ENCODE data around the gene PRR3. TPM values are rescaled to one million over a fixed set of nuclear protein-coding genes. Genes with fewer than 3 reads are reported as not detected.
A peak's percentile ranks its signal among the peaks of the same experiment; 100 is the strongest.

Gene PRR3
- total RNA-seq, 1 donor from 2014 or later, result 13.7 TPM

DNA sequence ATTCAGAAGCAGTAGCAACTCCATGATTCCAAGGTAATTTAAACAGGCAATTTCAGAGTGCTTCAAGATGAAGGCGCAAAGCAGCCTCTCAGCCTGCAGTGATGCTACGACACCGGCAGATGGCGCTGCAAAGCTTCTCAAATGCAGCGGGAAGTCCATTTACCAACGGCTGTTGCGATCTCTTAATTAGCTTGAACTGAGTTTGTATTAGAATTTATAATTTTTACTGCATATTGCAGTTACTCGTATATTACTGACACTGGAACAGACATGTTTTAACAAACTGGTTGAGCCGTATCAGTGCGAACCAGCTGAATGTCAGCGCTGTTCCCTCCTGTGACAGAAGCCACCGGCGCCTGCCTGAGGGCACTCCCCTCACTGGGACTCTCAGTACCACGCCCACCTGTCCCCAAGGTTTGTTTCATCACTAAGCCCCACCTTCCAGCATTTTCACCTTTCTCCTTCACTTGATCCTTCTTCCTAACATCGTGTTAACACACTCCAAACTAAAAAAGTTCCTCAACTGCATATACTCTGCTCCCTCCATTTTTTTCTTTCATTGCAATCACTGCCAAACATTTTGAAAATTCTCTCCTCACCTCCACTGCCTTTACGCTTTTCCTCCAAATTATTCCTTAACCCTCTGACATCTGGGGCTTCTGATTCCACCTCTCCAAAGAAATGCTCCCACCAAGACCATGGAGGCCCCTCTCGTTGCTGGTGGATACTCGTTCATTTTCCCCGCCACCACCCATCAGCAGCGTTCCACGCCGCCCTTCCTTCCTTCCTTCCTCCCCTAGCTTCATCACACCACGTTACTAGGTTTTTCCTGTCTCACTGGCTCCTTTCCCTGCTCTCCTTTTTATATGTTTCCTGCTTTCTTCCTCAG, 15.3 kb upstream of the PRR3 start:
- Histone ChIP-seq H3K9me3 (ENCODE audit: low read depth) (no peaks in the 10 kb centered on the region), H3F3A (ENCODE audit: low read depth) (peaks cover 5% of the 10 kb centered on the region), H3K79me2 (ENCODE audit: low read depth) (no peaks in the 10 kb centered on the region), H3K9ac (no peak overlapping the region), H3K4me2 (peak overlapping the region; percentile 75), H4K20me1 (ENCODE audit: low read depth) (no peaks in the 10 kb centered on the region), H3K4me3 (peak overlapping the region; percentile 52), H3K36me3 (no peaks in the 10 kb centered on the region), H3K27ac (no peak overlapping the region), H3K4me1 (no peaks in the 10 kb centered on the region), H3K27me3 (peaks cover 12% of the 10 kb centered on the region), H2AFZ (replicated peaks) (peak overlapping the region; percentile 69)
- H3K4me3 Mint-ChIP-seq, result peak overlapping the region; percentile 74
- H3K36me3 Mint-ChIP-seq, result peaks cover 1% of the 10 kb centered on the region
- TF ChIP-seq EZH2 (IDR thresholded peaks at IDR 0.05) (no peak), EZH2phosphoT487 (IDR thresholded peaks at IDR 0.05) (no peak)
- TF ChIP-seq, protein P1, sequence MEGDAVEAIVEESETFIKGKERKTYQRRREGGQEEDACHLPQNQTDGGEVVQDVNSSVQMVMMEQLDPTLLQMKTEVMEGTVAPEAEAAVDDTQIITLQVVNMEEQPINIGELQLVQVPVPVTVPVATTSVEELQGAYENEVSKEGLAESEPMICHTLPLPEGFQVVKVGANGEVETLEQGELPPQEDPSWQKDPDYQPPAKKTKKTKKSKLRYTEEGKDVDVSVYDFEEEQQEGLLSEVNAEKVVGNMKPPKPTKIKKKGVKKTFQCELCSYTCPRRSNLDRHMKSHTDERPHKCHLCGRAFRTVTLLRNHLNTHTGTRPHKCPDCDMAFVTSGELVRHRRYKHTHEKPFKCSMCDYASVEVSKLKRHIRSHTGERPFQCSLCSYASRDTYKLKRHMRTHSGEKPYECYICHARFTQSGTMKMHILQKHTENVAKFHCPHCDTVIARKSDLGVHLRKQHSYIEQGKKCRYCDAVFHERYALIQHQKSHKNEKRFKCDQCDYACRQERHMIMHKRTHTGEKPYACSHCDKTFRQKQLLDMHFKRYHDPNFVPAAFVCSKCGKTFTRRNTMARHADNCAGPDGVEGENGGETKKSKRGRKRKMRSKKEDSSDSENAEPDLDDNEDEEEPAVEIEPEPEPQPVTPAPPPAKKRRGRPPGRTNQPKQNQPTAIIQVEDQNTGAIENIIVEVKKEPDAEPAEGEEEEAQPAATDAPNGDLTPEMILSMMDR (IDR thresholded peaks at IDR 0.05), result peak; percentile 99
- H3K27me3 Mint-ChIP-seq (ENCODE audit: insufficient read depth, low read depth), result no peaks in the 10 kb centered on the region
- H3K9me3 Mint-ChIP-seq, result no peaks in the 10 kb centered on the region
- peak; percentile 85 for DNase-seq (ENCODE audit: low spot score)
- H3K27ac Mint-ChIP-seq, result no peak overlapping the region
- no peaks in the 10 kb centered on the region for H3K4me1 Mint-ChIP-seq

DNA sequence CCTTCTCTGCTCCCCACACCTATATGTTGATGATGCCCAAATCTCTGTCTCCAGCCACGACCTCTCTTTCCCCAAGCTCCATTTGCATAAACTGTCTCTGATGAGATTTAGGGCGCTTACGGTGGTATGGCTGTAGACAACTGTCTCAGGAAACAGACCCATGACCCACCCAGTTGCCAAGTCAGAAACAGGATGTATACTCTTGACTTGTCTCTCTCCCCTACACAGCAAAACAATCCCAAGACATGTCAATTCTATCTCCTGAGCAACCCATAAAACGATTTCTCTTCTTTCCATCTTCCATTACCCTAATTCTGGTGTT, 14.7 kb upstream of the PRR3 start:
- no peak overlapping the region for H2AFZ ChIP-seq (replicated peaks)
- H3K9me3 Mint-ChIP-seq, result no peaks in the 10 kb centered on the region
- DNase-seq (ENCODE audit: low spot score), result no peak
- no peak overlapping the region for H3K27ac ChIP-seq
- no peaks in the 10 kb centered on the region for H3K79me2 ChIP-seq (ENCODE audit: low read depth)
- TF ChIP-seq EZH2phosphoT487 (IDR thresholded peaks at IDR 0.05), result no peak
- TF ChIP-seq, protein P1 (IDR thresholded peaks at IDR 0.05), result no peak
- no peaks in the 10 kb centered on the region for H4K20me1 ChIP-seq (ENCODE audit: low read depth)
- peaks cover 5% of the 10 kb centered on the region for H3F3A ChIP-seq (ENCODE audit: low read depth)
- no peaks in the 10 kb centered on the region for H3K9me3 ChIP-seq (ENCODE audit: low read depth)
- peaks cover 1% of the 10 kb centered on the region for H3K36me3 Mint-ChIP-seq
- no peaks in the 10 kb centered on the region for H3K4me1 ChIP-seq
- H3K27me3 Mint-ChIP-seq (ENCODE audit: insufficient read depth, low read depth), result no peaks in the 10 kb centered on the region
- H3K27me3 ChIP-seq, result peaks cover 12% of the 10 kb centered on the region
- no peak overlapping the region for H3K4me3 ChIP-seq
- no peaks in the 10 kb centered on the region for H3K4me1 Mint-ChIP-seq
- H3K4me3 Mint-ChIP-seq, result no peak overlapping the region
- H3K27ac Mint-ChIP-seq, result no peak overlapping the region
- no peak overlapping the region for H3K4me2 ChIP-seq
- no peak overlapping the region for H3K9ac ChIP-seq
- H3K36me3 ChIP-seq, result no peaks in the 10 kb centered on the region

DNA sequence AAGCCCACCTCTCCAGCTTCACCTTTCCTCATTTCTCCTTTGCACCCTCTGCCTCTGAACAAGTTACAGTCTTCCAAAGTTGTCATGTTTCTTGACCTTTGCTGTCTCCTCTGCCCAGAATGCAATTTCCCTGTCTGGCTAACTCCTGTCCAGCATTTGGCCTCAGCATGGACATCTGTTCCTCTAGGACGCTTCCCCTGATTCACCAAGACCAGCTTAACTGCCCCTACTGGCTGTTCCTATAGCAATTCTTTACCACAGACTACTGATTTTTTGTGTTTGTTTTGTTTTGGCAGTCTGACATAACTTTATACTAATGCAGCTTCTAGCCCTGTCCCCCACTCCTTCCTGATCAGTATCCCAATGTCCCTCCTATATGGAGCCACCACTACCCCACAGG, 14.2 kb upstream of the PRR3 start:
- no peak overlapping the region for H3K4me2 ChIP-seq
- peaks cover 5% of the 10 kb centered on the region for H3F3A ChIP-seq (ENCODE audit: low read depth)
- Mint-ChIP-seq H3K9me3 (no peaks in the 10 kb centered on the region), H3K4me3 (no peak overlapping the region), H3K4me1 (no peaks in the 10 kb centered on the region), H3K27me3 (ENCODE audit: insufficient read depth, low read depth) (no peaks in the 10 kb centered on the region), H3K27ac (no peak overlapping the region), H3K36me3 (peaks cover 1% of the 10 kb centered on the region)
- TF ChIP-seq EZH2phosphoT487 (IDR thresholded peaks at IDR 0.05) (no peak), EZH2 (IDR thresholded peaks at IDR 0.05) (no peak)
- TF ChIP-seq, protein P1 (IDR thresholded peaks at IDR 0.05), result no peak
- H3K4me3 ChIP-seq, result no peak overlapping the region
- H3K4me1 ChIP-seq, result no peaks in the 10 kb centered on the region
- no peak overlapping the region for H2AFZ ChIP-seq (replicated peaks)
- H3K9me3 ChIP-seq (ENCODE audit: low read depth), result no peaks in the 10 kb centered on the region
- no peak for DNase-seq (ENCODE audit: low spot score)
- H3K9ac ChIP-seq, result no peak overlapping the region
- no peaks in the 10 kb centered on the region for H4K20me1 ChIP-seq (ENCODE audit: low read depth)
- H3K79me2 ChIP-seq (ENCODE audit: low read depth), result no peaks in the 10 kb centered on the region
- no peak overlapping the region for H3K27ac ChIP-seq
- peaks cover 12% of the 10 kb centered on the region for H3K27me3 ChIP-seq
- H3K36me3 ChIP-seq, result no peaks in the 10 kb centered on the region

Measured in neural progenitor cell (in vitro differentiated cells).